ENCODE results near the gene TBX21.
"Not testable (repeated sequence)": the region's sequence is repeated elsewhere in the genome, so short reads cannot be mapped to it uniquely, and the experiment has no call there.

TBX21 gene

DNA sequence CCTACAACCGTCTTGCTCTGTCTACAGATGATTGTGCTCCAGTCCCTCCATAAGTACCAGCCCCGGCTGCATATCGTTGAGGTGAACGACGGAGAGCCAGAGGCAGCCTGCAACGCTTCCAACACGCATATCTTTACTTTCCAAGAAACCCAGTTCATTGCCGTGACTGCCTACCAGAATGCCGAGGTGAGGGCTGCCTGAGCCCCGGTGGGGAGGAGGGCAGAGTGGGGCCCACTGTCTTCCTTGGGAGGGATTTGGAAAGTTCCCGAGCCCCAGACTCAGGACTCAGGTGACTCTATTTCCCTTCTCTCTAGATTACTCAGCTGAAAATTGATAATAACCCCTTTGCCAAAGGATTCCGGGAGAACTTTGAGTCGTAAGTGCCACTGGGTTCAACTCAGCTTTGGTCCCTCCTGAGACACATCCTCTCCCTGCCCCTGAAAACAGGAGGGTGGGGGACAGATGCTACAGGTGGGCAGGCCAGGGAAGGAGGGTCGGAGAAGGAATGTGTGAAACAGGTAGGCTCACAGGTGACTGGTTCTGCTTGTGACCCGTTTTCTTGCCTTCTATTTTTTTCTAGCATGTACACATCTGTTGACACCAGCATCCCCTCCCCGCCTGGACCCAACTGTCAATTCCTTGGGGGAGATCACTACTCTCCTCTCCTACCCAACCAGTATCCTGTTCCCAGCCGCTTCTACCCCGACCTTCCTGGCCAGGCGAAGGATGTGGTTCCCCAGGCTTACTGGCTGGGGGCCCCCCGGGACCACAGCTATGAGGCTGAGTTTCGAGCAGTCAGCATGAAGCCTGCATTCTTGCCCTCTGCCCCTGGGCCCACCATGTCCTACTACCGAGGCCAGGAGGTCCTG lies 11.4 kb downstream of the TBX21 start:
- H3K4me3 ChIP-seq (ENCODE audit: low read depth, low read length), result no peak overlapping the region
- DNase-seq (ENCODE audit: low read depth), result no peak

DNA sequence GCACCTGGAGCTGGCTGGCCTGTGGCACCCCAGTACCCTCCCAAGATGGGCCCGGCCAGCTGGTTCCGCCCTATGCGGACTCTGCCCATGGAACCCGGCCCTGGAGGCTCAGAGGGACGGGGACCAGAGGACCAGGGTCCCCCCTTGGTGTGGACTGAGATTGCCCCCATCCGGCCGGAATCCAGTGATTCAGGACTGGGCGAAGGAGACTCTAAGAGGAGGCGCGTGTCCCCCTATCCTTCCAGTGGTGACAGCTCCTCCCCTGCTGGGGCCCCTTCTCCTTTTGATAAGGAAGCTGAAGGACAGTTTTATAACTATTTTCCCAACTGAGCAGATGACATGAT lies 12.0 kb downstream of the TBX21 start:
- no peak overlapping the region for H3K4me3 ChIP-seq (ENCODE audit: low read depth, low read length)
- no peak for DNase-seq (ENCODE audit: low read depth)

DNA sequence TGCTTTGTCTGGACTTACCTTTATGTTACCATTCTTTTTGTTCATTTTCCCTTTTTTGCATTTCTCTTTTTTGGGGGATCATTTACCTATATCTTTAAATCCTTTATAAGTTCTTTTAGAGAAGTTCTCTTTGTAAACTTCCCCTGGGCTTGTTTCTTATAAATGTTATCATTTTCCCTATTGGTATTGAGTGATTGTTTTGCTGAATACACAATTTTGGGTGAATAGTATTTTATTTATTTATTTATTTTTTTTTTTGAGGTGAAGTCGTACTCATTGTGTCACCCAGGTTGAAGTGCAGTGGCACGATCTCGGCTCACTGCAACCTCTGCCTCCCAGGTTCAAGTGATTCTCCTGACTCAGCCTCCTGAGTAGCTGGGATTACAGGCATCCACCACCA lies 18.4 kb downstream of the TBX21 start:
- DNase-seq (ENCODE audit: low read depth), result no peak
- no peak overlapping the region for H3K4me3 ChIP-seq (ENCODE audit: low read depth, low read length)

DNA sequence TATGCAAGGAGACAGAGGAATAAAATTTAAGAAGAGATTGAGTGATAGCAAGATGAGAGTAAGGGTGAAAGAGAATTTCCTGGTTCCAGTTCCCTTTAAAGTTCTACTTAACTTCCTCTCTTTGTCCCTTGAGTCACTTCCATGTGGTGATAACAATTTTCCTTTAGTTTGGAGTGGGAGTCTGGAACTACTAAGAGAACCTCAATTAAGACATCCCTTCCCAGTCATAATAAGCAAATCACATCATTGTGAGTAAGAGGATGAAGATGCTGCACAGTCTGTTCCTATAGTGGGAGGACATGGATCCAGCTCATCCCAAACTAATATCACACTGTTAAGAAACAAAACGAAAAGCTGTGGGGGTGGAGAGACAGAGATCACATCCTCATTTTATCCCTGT lies 24.4 kb downstream of the TBX21 start:
- DNase-seq (ENCODE audit: low read depth), result no peak
- H3K4me3 ChIP-seq (ENCODE audit: low read depth, low read length), result no peak overlapping the region

DNA sequence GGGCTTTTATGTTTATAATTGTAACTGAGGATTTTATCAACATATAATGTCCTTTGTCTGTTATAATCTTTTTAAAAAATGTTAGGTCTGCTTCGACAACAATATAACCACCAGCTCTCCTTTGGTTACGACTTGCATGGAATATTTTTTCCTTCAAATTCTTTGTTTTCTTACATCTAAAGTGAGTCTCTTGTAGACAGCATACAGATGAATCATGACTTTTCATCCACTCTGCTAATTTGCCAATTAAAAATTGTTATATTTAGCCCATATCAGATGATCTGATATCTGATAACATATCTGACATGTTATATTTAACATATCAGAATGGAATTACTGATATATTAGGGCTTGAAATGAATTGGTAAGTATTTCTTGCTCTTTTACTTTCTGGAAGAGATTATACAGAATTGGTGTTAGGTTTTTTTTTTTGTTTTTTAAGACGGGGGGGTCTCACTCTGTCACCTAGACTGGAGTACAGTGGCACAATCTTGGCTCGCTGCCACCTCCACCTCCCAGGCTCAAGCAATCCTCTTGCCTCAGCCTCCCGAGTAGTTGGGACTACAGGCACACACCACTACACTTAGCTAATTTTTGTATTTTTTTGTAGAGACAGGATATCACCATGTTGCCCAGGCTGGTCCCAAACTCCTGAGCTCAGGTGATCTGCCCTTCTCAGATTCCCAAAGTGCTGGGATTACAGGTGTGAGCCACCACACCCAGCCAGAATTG lies 27.5 kb downstream of the TBX21 start:
- H3K4me3 ChIP-seq (ENCODE audit: low read depth, low read length), result no peak overlapping the region
- no peak for DNase-seq (ENCODE audit: low read depth)

DNA sequence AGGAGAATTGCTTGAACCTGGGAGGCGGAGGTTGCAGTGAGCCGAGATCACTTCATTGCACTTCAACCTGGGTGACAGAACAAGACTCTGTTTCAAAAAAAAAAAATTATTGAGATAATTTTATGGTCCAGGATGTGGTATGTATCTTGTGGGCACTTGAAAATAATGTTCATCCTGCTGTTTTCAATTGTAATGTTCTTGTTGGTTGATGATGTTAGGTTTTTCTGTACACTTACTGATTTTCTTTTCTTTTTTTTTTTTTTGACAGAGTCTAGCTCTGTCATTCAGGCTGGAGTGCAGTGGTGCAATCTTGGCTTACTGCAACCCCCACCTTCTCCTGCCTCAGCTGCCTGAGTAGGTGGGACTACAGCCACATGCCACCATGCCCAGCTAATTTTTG lies 29.7 kb downstream of the TBX21 start:
- no peak for DNase-seq (ENCODE audit: low read depth)
- H3K4me3 ChIP-seq (ENCODE audit: low read depth, low read length), result no peak overlapping the region

DNA sequence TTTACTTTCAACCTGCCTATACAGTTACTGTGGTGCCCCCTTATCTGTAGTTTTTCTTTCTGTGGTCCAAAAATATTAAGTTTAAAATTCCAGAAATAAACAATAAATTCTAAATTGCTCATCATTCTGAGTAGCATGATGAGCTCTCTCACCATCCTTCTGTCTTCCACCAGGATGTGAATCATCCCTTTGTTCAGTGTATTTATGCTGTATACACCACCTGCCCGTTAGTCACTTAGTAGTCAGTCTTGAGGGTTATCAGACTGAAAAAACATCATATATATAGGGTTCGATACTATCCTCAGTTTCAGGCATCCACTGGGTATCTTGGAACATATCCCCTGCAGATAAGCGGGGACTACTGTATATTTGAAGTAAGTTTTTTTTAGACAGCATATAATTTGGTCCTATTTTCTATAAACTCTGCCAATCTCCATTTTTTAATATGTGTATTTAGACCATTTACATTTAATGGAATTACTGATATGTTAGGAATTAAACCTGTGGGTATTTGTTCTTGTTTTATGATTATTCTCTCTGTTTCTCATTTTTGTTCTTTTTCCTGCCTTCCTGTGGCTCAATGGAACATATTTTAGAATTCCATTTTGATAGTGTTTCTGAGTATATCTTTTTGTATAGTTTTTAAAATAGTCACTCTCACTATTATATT lies 31.0 kb downstream of the TBX21 start:
- DNase-seq (ENCODE audit: low read depth), result no peak
- H3K4me3 ChIP-seq (ENCODE audit: low read depth, low read length), result no peak overlapping the region

DNA sequence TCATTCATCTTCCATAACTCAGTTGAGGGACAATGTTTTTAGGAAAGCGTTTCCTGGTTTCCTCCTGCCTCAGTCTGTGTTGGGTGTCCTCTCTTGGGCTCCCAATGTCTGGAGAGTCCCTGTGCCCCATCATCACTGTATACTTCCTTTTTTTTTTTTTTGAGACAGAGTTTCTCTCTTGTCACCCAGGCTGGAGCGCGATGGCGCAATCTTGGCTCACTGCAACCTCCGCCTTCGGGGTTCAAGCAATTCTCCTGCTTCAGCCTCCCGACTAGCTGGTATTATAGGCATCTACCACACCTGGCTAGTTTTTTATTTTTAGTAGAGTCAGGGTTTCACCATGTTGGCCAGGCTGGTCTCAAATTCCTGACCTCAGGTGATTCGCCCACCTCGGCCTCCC lies 40.6 kb downstream of the TBX21 start:
- H3K4me3 ChIP-seq (ENCODE audit: low read depth, low read length); DNase-seq (ENCODE audit: low read depth): not testable (repeated sequence)

DNA sequence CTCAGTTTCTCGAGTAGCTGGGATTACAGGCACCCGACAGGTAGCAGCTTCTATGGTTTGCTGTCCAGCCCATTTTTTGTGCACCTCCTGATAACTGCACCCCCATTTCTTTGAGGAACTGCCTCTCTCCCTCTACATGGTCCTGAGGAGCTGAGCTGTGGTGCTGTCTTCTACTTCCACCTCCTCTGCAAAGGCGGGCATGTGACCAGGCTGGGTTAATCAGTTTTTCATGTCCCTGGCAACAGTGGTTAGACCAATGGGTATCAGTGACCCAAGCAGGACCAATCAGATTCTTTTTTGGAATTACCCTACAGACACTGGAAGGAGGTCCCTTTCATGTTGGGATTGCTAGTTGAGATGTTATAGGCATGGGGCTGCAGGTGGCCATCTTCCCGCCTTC lies 41.3 kb downstream of the TBX21 start:
- no peak for DNase-seq (ENCODE audit: low read depth)
- no peak overlapping the region for H3K4me3 ChIP-seq (ENCODE audit: low read depth, low read length)

DNA sequence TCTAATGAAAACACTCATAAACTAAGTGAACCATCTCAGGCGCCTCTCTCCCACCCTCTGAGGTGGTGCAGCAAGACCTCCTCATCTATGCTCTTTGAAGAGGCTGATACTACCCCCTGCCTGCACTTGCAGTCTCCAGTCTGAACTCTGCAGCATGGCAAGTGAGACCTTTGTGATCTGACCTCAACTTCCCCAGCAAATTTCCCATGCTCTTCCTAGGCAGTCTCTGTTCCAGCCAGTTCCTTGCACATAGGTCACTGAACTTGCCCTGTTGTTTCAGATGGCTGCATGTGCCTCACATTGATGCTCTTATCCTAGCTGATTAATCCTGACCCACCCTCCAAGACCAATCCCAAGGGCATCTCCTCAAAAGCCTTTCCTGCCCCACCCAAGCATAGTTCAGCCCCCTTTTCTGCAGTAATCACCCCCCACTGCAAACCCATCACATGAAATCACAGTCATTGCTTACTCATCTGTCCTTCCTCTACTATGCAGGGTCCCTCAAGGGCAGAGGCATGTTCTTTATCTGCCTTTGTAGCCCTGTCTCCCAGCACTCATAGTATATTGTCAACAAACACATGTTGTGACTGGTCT lies 42.0 kb downstream of the TBX21 start:
- H3K4me3 ChIP-seq (ENCODE audit: low read depth, low read length), result no peak overlapping the region
- no peak for DNase-seq (ENCODE audit: low read depth)

DNA sequence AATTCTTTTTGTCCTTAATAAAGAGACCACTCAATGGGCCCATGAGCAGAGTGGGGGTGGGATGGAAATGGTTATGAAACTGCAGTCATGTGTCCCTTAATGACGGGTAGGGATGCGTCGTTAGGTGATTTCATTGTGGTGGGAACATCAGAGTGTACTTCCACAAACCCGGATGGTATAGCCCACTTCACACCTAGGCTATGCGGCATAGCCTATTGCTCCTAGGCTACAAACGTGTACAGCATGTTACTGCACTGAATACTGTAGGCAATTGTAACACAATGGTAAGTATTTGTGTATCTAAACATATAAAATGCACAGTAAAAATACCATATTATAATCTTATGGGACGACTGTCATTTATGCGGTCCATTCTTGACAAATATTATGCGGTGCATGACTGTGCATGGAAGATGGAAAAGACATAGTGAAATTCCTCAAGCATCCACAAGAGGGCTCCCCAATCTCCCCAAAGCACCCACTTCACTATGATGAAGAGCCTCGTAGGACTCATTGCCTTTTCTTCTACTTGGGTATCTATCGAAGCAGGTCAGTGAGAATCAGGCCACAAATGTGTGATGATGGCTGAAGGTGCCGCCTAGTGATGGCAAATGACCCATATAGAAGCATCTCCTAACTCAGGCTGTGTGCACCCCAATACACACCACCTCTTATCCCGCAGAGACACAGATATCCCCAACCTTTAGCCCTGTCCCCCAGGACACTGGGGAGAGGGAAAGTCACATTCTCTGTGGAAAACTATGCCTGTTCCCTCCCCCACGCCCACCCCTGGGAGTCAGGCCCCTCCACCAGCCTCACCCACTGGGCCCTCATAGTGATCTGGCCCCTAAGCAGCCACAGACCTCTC lies 43.5 kb downstream of the TBX21 start:
- no peak overlapping the region for H3K4me3 ChIP-seq (ENCODE audit: low read depth, low read length)
- no peak for DNase-seq (ENCODE audit: low read depth)

DNA sequence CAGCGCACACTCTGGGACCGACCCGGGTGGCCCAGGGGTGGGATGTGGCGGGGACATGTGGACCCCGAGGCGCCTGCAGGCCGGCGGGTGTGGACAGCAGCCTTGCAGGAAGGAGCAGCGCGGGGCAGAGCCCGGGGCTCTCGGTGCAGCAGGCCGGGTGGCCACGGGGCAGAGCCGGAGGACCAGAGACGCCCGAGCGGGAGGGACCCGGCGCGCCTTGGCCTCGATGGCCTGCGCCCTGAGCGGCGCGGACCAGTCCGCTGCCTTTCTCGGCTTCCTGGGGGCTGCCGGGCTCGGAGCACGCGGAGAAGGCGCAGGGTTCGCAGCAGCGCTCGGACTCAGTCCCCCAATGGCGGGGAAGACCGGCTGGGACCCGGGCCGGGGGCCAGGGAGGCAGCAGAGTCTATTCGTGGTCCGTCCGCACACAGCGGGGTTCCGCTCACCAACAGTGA lies 45.2 kb downstream of the TBX21 start:
- DNase-seq (ENCODE audit: low read depth), result no peak
- H3K4me3 ChIP-seq (ENCODE audit: low read depth, low read length), result no peak overlapping the region

DNA sequence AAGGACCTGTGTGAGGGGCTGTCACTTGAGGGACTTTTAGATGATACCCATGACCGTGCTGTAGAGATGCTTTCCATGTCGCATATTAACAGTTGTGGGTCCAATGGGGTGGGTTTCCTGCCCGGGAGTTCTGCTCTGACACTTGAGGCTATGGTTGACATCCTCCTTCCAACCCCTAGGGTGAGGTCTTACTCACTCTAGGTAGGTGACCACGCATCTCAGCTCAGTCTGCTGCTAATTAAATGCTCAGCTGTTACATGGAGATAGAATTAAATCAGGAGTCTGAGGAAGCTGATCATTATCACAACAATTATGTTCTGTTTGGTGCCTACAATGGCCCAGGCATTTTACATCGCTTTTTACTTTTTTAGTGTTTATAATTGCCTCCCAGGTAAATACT lies 48.4 kb downstream of the TBX21 start:
- DNase-seq (ENCODE audit: low read depth), result no peak
- H3K4me3 ChIP-seq (ENCODE audit: low read depth, low read length), result no peak overlapping the region

DNA sequence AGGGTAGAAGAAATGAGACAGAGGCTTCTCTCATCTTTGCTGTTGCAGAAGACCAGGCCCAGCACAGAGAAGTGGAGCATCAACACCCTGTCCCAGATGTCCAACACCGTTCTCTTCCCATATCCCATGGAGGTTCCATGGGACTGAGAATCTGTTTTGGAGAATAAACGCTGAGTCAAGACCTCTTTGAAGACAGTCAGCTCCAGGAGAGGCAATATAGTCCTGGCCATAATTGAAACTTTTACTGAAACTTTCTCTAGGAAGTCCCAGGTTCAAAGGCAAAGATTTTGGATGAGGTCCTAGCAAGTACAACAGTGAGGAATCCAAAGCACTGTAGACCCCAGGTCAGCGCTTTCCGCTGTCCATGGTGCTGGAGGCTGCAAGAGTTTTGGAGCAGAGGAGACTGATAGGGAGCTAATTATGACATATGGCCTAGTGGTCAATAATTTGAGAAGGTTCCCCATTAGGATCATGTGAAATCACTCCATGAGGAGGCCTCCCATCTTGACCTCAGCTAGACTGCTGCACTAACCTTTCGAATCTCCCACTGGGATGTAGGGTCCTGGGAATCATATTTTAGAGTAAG lies 52.6 kb downstream of the TBX21 start:
- no peak overlapping the region for H3K4me3 ChIP-seq (ENCODE audit: low read depth, low read length)
- DNase-seq (ENCODE audit: low read depth), result no peak

DNA sequence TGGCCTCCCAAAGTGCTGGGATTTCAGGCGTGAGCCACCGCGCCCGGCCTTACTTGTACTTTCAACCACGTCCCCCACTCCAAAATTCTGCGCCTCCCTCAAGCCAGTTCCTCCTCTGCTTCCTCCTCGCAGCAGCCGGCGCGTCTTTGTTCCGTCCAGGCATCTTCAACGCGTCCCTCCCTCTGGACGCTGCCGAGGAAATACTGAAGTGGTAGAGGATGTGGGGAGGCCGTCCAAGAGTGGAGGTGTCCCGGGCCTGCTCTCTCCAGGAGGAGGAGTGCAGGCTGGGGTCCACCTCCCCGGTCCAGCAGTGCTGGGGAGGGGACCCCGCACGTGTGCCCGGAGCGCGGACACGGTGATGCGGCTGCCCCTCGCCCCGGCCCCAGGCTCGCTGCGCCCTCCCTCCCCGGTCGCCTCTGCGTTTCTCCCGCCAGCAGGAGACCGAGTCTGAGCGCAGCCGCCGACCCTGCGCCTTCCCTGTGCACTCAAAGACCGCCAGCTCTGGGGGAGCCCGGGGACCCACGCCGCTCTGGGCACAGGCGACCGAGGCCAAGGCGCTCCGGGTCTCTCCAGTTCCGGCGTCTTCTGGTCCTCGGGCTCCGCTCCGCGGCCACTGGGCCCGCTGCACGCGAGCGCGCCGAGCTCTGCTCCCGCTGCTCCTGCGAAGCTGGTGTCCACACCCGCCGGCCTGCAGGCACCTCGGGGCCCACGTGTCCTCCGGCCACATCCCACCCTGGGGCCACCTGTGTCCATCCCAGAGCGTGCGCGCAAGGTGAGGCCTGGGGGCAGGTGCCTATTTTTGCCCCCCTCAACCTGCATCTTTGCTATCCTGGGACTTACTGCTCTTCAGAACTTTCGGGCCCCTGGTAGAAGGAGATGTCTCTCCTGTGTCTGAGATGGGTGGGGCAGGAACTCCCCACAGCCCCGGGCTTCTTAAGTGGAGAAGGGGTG lies 56.9 kb downstream of the TBX21 start:
- H3K4me3 ChIP-seq (ENCODE audit: low read depth, low read length), result peak overlapping the region; percentile 39
- no peak for DNase-seq (ENCODE audit: low read depth)

DNA sequence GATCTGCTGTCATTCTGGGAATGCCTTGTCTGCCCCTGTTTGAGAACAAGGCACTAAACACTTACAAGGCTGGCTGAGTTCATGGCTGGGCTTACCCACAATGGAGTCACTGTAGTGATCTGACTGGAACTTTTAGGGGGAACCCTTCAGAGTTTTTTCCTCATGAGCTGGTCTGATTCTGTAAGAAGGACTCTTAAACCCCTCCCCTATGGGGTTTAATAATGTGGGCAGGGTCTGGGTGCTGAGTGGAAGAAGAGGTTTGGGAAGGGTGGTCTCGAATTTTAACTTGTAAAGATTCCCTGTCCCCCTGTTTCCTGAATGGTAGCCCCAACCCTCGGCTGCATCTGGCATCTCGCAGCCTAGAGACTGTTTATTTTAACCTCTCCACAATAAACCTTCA lies 58.0 kb downstream of the TBX21 start:
- DNase-seq (ENCODE audit: low read depth), result no peak
- H3K4me3 ChIP-seq (ENCODE audit: low read depth, low read length), result no peak overlapping the region

DNA sequence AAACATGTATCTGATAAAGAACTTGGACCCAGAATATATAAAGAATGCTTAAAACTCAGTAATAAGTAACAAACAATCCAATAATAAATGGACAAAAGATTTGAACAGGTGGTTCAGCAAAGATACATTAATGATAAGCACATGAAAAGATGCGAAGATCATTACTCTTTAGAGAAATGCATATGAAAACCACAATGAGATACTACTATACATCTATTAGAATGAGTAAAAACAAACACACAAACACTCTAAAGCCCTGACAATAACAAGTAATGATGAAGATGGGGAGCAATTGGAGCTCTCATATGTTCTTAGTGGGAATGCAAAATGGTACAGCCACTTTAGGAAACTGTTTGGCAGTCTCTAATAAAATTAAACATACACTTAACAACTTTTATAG lies 59.4 kb downstream of the TBX21 start:
- DNase-seq (ENCODE audit: low read depth), result no peak
- no peak overlapping the region for H3K4me3 ChIP-seq (ENCODE audit: low read depth, low read length)

DNA sequence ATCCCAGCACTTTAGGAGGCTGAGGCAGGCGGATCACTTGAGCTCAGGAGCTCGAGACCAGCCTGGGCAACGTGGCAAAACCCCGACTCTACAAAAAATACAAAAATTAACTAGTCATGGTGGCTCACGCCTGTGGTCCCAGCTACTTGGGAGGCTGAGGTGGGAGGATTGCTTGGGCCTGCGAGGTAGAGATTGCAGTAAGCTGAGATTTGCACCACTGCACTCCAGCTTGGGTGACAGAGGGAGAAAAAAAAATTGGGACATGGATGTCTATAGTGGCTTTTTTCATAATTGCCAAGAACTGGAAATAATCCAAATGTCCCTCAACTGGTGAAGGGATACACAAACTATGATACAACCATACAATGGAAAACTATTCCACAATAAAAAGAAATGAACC lies 59.9 kb downstream of the TBX21 start:
- no peak for DNase-seq (ENCODE audit: low read depth)

More for the DNA sequence above, 59.9 kb downstream of the TBX21 start:
- no peak overlapping the region for H3K4me3 ChIP-seq (ENCODE audit: low read depth, low read length)

Measured in skeletal muscle cell (primary cell).